H1 (cell line): ENCODE results near the gene IGF2R. TPM values are rescaled to one million over a fixed set of nuclear protein-coding genes. Genes with fewer than 3 reads are reported as not detected.

Experiments used
- CTCF ChIA-PET: fragments of 300-600 bp; sonication (Branson Sonifier 250); formaldehyde crosslinking; loops from one replicate; lab custom pipeline; 2021; ENCODE audit not compliant: partially characterized antibody; lab: Charles Lee
- POLR2A ChIA-PET: fragments of 300-600 bp; sonication (Branson Sonifier 250); formaldehyde crosslinking; loops from one replicate; lab custom pipeline; 2021; ENCODE audit warnings: inconsistent platforms; ENCODE audit not compliant: partially characterized antibody; lab: Charles Lee
- DNase-seq, 2 experiments: peaks; one replicate each; pipeline versions ENCODE4 v3.0.0 to v3.0.0-alpha.2; 2010 to 2022; ENCODE audit warnings: low spot score in 2 of 2, low read depth in 1 of 2, mixed read lengths in 1 of 2
- FAIRE-seq: peaks from 2 replicates; lab custom pipeline; 2011; peaks lifted over from hg19 to GRCh38; lab: Jason Lieb, UNC
- H2AFZ ChIP-seq: 2 replicates; pipeline ENCODE4 v1.8.1; 2012; ENCODE audit warnings: low read length, inconsistent platforms
- H2AK5ac ChIP-seq: 2 replicates; pipeline ENCODE4 v1.6.1; 2013; ENCODE audit warnings: low read depth, low read length
- H2BK120ac ChIP-seq: replicated peaks from 2 replicates; pipeline ENCODE3; 2013; ENCODE audit warnings: low read depth, low read length, inconsistent platforms
- H2BK12ac ChIP-seq: 2 replicates; pipeline ENCODE4 v1.6.1; 2013; ENCODE audit warnings: low read depth, low read length
- H2BK15ac ChIP-seq: 2 replicates; pipeline ENCODE4 v1.6.1; 2013; ENCODE audit warnings: low read length
- H2BK20ac ChIP-seq: 2 replicates; pipeline ENCODE4 v1.6.1; 2013; ENCODE audit warnings: low read length
- H2BK5ac ChIP-seq: 2 replicates; pipeline ENCODE4 v1.6.1; 2013; ENCODE audit warnings: low read depth, low read length
- H3K14ac ChIP-seq: 2 replicates; pipeline ENCODE4 v1.6.1; 2013; ENCODE audit warnings: inconsistent platforms; ENCODE audit not compliant: insufficient read length
- H3K18ac ChIP-seq: 2 replicates; pipeline ENCODE4 v1.6.1; 2013; ENCODE audit warnings: low read length; ENCODE audit errors: extremely low read depth
- H3K23ac ChIP-seq: 2 replicates; pipeline ENCODE4 v1.6.1; 2013; ENCODE audit warnings: inconsistent platforms; ENCODE audit not compliant: insufficient read length
- H3K23me2 ChIP-seq: 2 replicates; pipeline ENCODE4 v1.6.1; 2013; ENCODE audit warnings: low read depth, low read length
- H3K27ac ChIP-seq: 2 replicates; pipeline ENCODE4 v1.6.1; 2011; ENCODE audit warnings: low read depth, low read length, inconsistent platforms
- H3K27me3 ChIP-seq, 4 experiments: replicated peaks in 1 of 4; 1 replicate in 1 of 4; 2 replicates in 3 of 4; pipeline versions ENCODE4 v1.6.1 to v1.8.1; 2011 to 2013; ENCODE audit warnings: low read length in 3 of 4, mild to moderate bottlenecking in 3 of 4, inconsistent platforms in 2 of 4, mixed read lengths in 2 of 4, moderate library complexity in 1 of 4; ENCODE audit not compliant: control insufficient read depth in 3 of 4, insufficient read depth in 3 of 4; ENCODE audit errors: extremely low read depth in 1 of 4
- H3K36me3 ChIP-seq, 4 experiments: 2 replicates each; pipeline versions ENCODE4 v1.6.1 to v1.8.1; 2011 to 2013; ENCODE audit warnings: mild to moderate bottlenecking in 4 of 4, low read length in 3 of 4, moderate library complexity in 2 of 4, control low read depth in 1 of 4, inconsistent platforms in 1 of 4; ENCODE audit not compliant: insufficient read depth in 4 of 4, control insufficient read depth in 2 of 4
- H3K4ac ChIP-seq: replicated peaks from 2 replicates; pipeline ENCODE3; 2013; ENCODE audit warnings: low read length, low read depth, mixed read lengths, inconsistent platforms; ENCODE audit not compliant: insufficient read length
- H3K4me1 ChIP-seq, 4 experiments: replicated peaks in 1 of 4; 1 replicate in 1 of 4; 2 replicates in 3 of 4; pipeline versions ENCODE4 v1.6.1 to v1.8.1; 2011 to 2013; ENCODE audit warnings: low read length in 3 of 4, inconsistent platforms in 2 of 4, mixed read lengths in 1 of 4; ENCODE audit not compliant: insufficient read depth in 4 of 4, control insufficient read depth in 3 of 4
- H3K4me2 ChIP-seq, 2 experiments: 2 replicates each; pipeline versions ENCODE4 v1.6.1 to v1.8.1; 2011 to 2013; ENCODE audit warnings: low read depth in 2 of 2, low read length in 2 of 2, control low read depth in 1 of 2, inconsistent platforms in 1 of 2, mild to moderate bottlenecking in 1 of 2; ENCODE audit not compliant: insufficient read depth in 1 of 2
- H3K4me3 ChIP-seq, 4 experiments: fragments of 200-600, 300-600 bp in 1 of 4; sonication (generic), shearing (Covaris generic), sonication (Bioruptor Twin) in 1 of 4; 2 replicates each; pipeline versions ENCODE4 v1.5.1 to v1.8.1; 2011 to 2016; ENCODE audit warnings: low read length in 4 of 4, low read depth in 3 of 4, control low read depth in 2 of 4, inconsistent platforms in 2 of 4, mild to moderate bottlenecking in 2 of 4, mixed read lengths in 1 of 4, moderate library complexity in 1 of 4; ENCODE audit not compliant: insufficient read depth in 2 of 4; ENCODE audit errors: extremely low read depth in 1 of 4
- H3K56ac ChIP-seq: replicated peaks from 2 replicates; pipeline ENCODE3; 2013; ENCODE audit warnings: low read depth, mild to moderate bottlenecking, mixed read lengths, low read length, inconsistent platforms; ENCODE audit not compliant: insufficient read length
- H3K79me1 ChIP-seq: 2 replicates; pipeline ENCODE4 v1.6.1; 2013; ENCODE audit warnings: low read depth, low read length, control low read depth
- H3K79me2 ChIP-seq, 2 experiments: 2 replicates each; pipeline versions ENCODE4 v1.6.1 to v1.8.1; 2012 to 2013; ENCODE audit warnings: low read length in 2 of 2, mild to moderate bottlenecking in 2 of 2, inconsistent platforms in 1 of 2; ENCODE audit not compliant: insufficient read depth in 2 of 2, control insufficient read depth in 1 of 2
- H3K9ac ChIP-seq, 4 experiments: replicated peaks in 1 of 4; 1 replicate in 1 of 4; 2 replicates in 3 of 4; pipeline versions ENCODE4 v1.6.1 to v1.8.1; 2011 to 2013; ENCODE audit warnings: low read depth in 3 of 4, low read length in 3 of 4, control low read depth in 2 of 4, mild to moderate bottlenecking in 2 of 4, moderate library complexity in 2 of 4, inconsistent platforms in 1 of 4; ENCODE audit errors: extremely low read depth in 1 of 4
- H3K9me3 ChIP-seq, 2 experiments: 2 replicates each; pipeline versions ENCODE4 v1.6.1 to v1.8.1; 2012 to 2013; ENCODE audit warnings: mild to moderate bottlenecking in 2 of 2, moderate library complexity in 2 of 2, control low read depth in 1 of 2, inconsistent platforms in 1 of 2, low read depth in 1 of 2, low read length in 1 of 2, mixed read lengths in 1 of 2; ENCODE audit not compliant: insufficient read depth in 2 of 2
- H4K20me1 ChIP-seq, 2 experiments: replicated peaks in 1 of 2; 2 replicates each; pipeline versions ENCODE3 to v1.8.1; 2011 to 2013; ENCODE audit warnings: inconsistent platforms in 2 of 2, low read length in 2 of 2, mild to moderate bottlenecking in 1 of 2; ENCODE audit not compliant: insufficient read depth in 2 of 2, control insufficient read depth in 1 of 2
- H4K5ac ChIP-seq: 2 replicates; pipeline ENCODE4 v1.6.1; 2013; ENCODE audit warnings: low read length, low read depth, mixed read lengths, inconsistent platforms; ENCODE audit not compliant: insufficient read length
- H4K8ac ChIP-seq: 2 replicates; pipeline ENCODE4 v1.8.0; 2013; ENCODE audit warnings: mild to moderate bottlenecking, moderate library complexity, low read length, inconsistent platforms; ENCODE audit not compliant: insufficient read depth; ENCODE audit errors: extremely low read depth
- H4K91ac ChIP-seq: replicated peaks from 2 replicates; pipeline ENCODE3; 2013; ENCODE audit warnings: low read length, mixed read lengths, inconsistent platforms; ENCODE audit not compliant: insufficient read length
- BCL11A ChIP-seq, 2 experiments: IDR thresholded peaks; one replicate each; pipeline ENCODE4 v1.6.1; 2011; ENCODE audit warnings: low read depth in 2 of 2, low read length in 2 of 2, mild to moderate bottlenecking in 2 of 2
- BRCA1 ChIP-seq: IDR thresholded peaks from 2 replicates; pipeline ENCODE4 v1.6.1; 2012; ENCODE audit warnings: low read depth, low read length, improper control_type of control experiment
- CTBP2 ChIP-seq: IDR thresholded peaks from 2 replicates; pipeline ENCODE4 v1.7.0; 2011; ENCODE audit warnings: borderline replicate concordance, mild to moderate bottlenecking, moderate library complexity, mixed read lengths, low read length; ENCODE audit not compliant: insufficient read depth, insufficient read length
- EGR1 ChIP-seq: IDR thresholded peaks from 2 replicates; pipeline ENCODE4 v1.6.1; 2011; ENCODE audit warnings: low read depth, low read length, borderline replicate concordance
- GABPA ChIP-seq: IDR thresholded peaks from 2 replicates; pipeline ENCODE4 v1.6.1; 2011; ENCODE audit warnings: mild to moderate bottlenecking, low read length, moderate library complexity, borderline replicate concordance; ENCODE audit not compliant: insufficient read depth
- KDM4A ChIP-seq: IDR thresholded peaks from one replicate; pipeline ENCODE4 v1.7.1; 2012; ENCODE audit warnings: low read depth, mild to moderate bottlenecking, moderate library complexity, low read length, inconsistent platforms; ENCODE audit not compliant: severe bottlenecking
- MAX ChIP-seq: IDR thresholded peaks from 2 replicates; pipeline ENCODE4 v1.6.1; 2012; ENCODE audit warnings: inconsistent platforms
- POLR2A ChIP-seq, 2 experiments: IDR thresholded peaks; 1 replicate in 1 of 2; 2 replicates in 1 of 2; pipeline ENCODE4 v1.6.1; 2011; ENCODE audit warnings: low read depth in 2 of 2, low read length in 2 of 2, mild to moderate bottlenecking in 2 of 2; ENCODE audit errors: control extremely low read depth in 1 of 2
- POU5F1 ChIP-seq: IDR thresholded peaks from 2 replicates; pipeline ENCODE4 v1.6.1; 2011; ENCODE audit warnings: low read depth, mild to moderate bottlenecking, low read length, moderate library complexity
- SP1 ChIP-seq: IDR thresholded peaks from 2 replicates; pipeline ENCODE4 v1.6.1; 2011; ENCODE audit warnings: low read depth, low read length
- TBP ChIP-seq: IDR thresholded peaks from 2 replicates; pipeline ENCODE4 v1.6.1; 2011; ENCODE audit warnings: low read depth, low read length, improper control_type of control experiment
- USF2 ChIP-seq: IDR thresholded peaks from 2 replicates; pipeline ENCODE4 v1.6.1; 2011; ENCODE audit warnings: low read length, improper control_type of control experiment
- YY1 ChIP-seq: IDR thresholded peaks from 2 replicates; pipeline ENCODE4 v1.6.1; 2011; ENCODE audit warnings: low read depth, mild to moderate bottlenecking, low read length
- WGBS, 2 experiments: shearing (Covaris generic) in 1 of 2; methylation state at CpG; one replicate each; pipeline versions ENCODE4 v1.1.6 to v1.1.7; 2013 to 2015; ENCODE audit warnings: low lambda C conversion rate in 2 of 2, mixed read lengths in 2 of 2, inconsistent platforms in 1 of 2, low coverage in 1 of 2, missing lambda C conversion rate in 1 of 2; ENCODE audit not compliant: insufficient replicate concordance in 2 of 2, insufficient coverage in 1 of 2, insufficient read length in 1 of 2; ENCODE audit errors: extremely low coverage in 1 of 2, missing lambda C conversion rate in 1 of 2; 5-methylcytosine and 5-hydroxymethylcytosine counted together
- polyA plus RNA-seq, 7 experiments: library from polyadenylated mRNA; depleted of rRNA in 3 of 7; stranded (reverse) in 5 of 7; unstranded in 2 of 7; fragments of >200 nt in 5 of 7; fragments of 200-250 nt in 2 of 7; gene quantifications; 1 replicate in 5 of 7; 2 replicates in 1 of 7; 4 replicates in 1 of 7; pipeline versions ENCODE4 v1.2.1 to v1.2.3, GENCODE V29; 2011 to 2013; ENCODE audit warnings: missing spikeins in 2 of 7, mixed read lengths in 2 of 7
- total RNA-seq: library from RNA; stranded (reverse); fragmentation: NEBNext Ultra II Directional; extraction: Animal tissue kit (Norgen Biotek cat#: 25700); gene quantifications from 2 replicates; pipeline ENCODE4 v1.2.1, GENCODE V29; 2021

The IGF2R gene
- total and polyA plus RNA-seq, 2 of the 8 experiments (the other 6 are each of a cell fraction or from before 2014, with no cell fraction given), result 20.6 to 74.1 TPM

GRCh38 chr6:159973951-159974350 is 5.1 kb downstream of the IGF2R start:
- Histone ChIP-seq H3K4me1 (peaks cover 15 to 42% (median 30%) of the 10 kb centered on the region in 4 experiments), H4K91ac (no peak overlapping the region), H2BK120ac (no peak overlapping the region), H3K27ac (no peak overlapping the region), H2AFZ (no peak overlapping the region), H3K23me2 (peaks cover 2% of the 10 kb centered on the region; the same call in 1 of the 2 replicates), H2BK5ac (no peak overlapping the region), H3K36me3 (no peaks in the 10 kb centered on the region), H4K5ac (no peak overlapping the region), H3K79me2 (peaks cover 44 to 91% of the 10 kb centered on the region in 2 experiments), H3K4me2 (0 out of 4 replicates have a peak overlapping the region, but pooled peaks of 1 of the 2 experiments have one; percentile 5), H4K20me1 (peaks cover 29 to 33% of the 10 kb centered on the region in 2 experiments), H3K4ac (no peak overlapping the region), H3K23ac (no peak overlapping the region), H3K9me3 (no peaks in the 10 kb centered on the region), H2BK15ac (no peak overlapping the region), H3K9ac (no peak overlapping the region), H2AK5ac (no peak overlapping the region), H3K4me3 (no peak overlapping the region; a peak in 1 of 8 replicates), H2BK20ac (no peak overlapping the region), H4K8ac (no peak overlapping the region), H3K56ac (no peak overlapping the region), H2BK12ac (no peak overlapping the region), H3K27me3 (no peaks in the 10 kb centered on the region), H3K14ac (no peak overlapping the region), H3K18ac (no peak overlapping the region), H3K79me1 (peaks cover 21% of the 10 kb centered on the region)
- WGBS, 2 experiments, result 87% methylated on average over 2 of the region's 2 CpGs; no CpG with 5 or more reads in 1 of the 2 experiments
- DNase-seq (no peak), FAIRE-seq (no peak)
- POLR2A ChIA-PET, result interaction anchor here (1.1 kb wide), 1 partner anchor 23 kb away, joined by 3 read pairs; no protein-coding TSS in a partner anchor
- CTCF ChIA-PET, result interaction anchor here (1.1 to 1.4 kb wide), 2 partner anchors 23 kb away, joined by 3 to 4 read pairs; no protein-coding TSS in a partner anchor
- TF ChIP-seq CTBP2 (no peak), KDM4A (no peak), USF2 (no peak), MAX (no peak), GABPA (no peak), POU5F1 (no peak), SP1 (no peak), BRCA1 (no peak), YY1 (no peak), BCL11A (IDR thresholded peaks at IDR 0.05; ENCODE audit: low read depth in 2 of 2, low read length in 2 of 2) (no peak), POLR2A (IDR thresholded peaks at IDR 0.05; ENCODE audit: control extremely low read depth in 1 of 2, low read depth in 2 of 2, low read length in 2 of 2) (no peak), TBP (no peak), EGR1 (no peak)
